NCI-H1417 (cell line): ENCODE data around the gene SLC10A6.

Experiments
- DNase-seq, 3 experiments: peaks; one replicate each; lab custom pipeline; 2025; lab: John Stamatoyannopoulos, UW

SLC10A6 gene

GRCh38 chr4:86778175-86778574 is 71.0 kb downstream of the SLC10A6 start:
- peak in 2 of 3 experiments; percentile 16 to 79 for DNase-seq

GRCh38 chr4:86775061-86775460 is 74.1 kb downstream of the SLC10A6 start:
- no peak for DNase-seq
